K562 (cell line): ENCODE results near the gene NRTN. TPM values are rescaled to one million over a fixed set of nuclear protein-coding genes. Genes with fewer than 3 reads are reported as not detected.

ENCODE experiments used
- ATAC-seq: fragments of 200-7000 bp; cut with Tn5 transposase; 3 replicates; pipeline ENCODE4 v1.9.1; 2020; ENCODE audit warnings: moderate library complexity
- BruUV-seq: library from RNA; stranded (reverse); fragments of 400-500 nt; replicated peaks from 2 replicates; lab custom pipeline; 2021; lab: Mats Ljungman, UMichigan
- CTCF ChIA-PET: fragments of 300-600 bp; formaldehyde crosslinking; extraction: SDS; loops from one replicate; lab custom pipeline; 2021; ENCODE audit warnings: low intra/inter-chr PET ratio; lab: Yijun Ruan, JAX
- POLR2A ChIA-PET: fragments of 300-600, 350-650 bp; sonication (Branson Sonifier 250); formaldehyde crosslinking; extraction: SDS; loops from one replicate; lab custom pipeline; 2021; ENCODE audit warnings: antibody characterized with exemption, inconsistent platforms; lab: Yijun Ruan, JAX
- DNase-seq, 4 experiments: peaks; one replicate each; pipeline versions ENCODE4 v3.0.0 to v3.0.0-alpha.2; 2011 to 2018; ENCODE audit warnings: low spot score in 3 of 4, mixed read lengths in 3 of 4; ENCODE audit errors: extremely low read depth in 1 of 4
- FAIRE-seq: peaks from 2 replicates; lab custom pipeline; 2011; peaks lifted over from hg19 to GRCh38; lab: Jason Lieb, UNC
- H2AFZ ChIP-seq: 2 replicates; pipeline ENCODE4 v1.6.0; 2011; ENCODE audit warnings: low read depth, low read length, control low read depth, inconsistent platforms
- H3K27ac ChIP-seq: fragments of 200-600 bp; 3 replicates; pipeline ENCODE4 v1.8.0; 2011; ENCODE audit warnings: low read depth, mild to moderate bottlenecking, control low read depth, inconsistent platforms, low read length, moderate library complexity, mixed read lengths; ENCODE audit errors: extremely low read depth
- H3K27me3 ChIP-seq, 2 experiments: fragments of 300-600 bp in 1 of 2; 2 replicates in 1 of 2; 3 replicates in 1 of 2; pipeline versions ENCODE4 v1.6.0 to v1.8.0; 2011; ENCODE audit warnings: inconsistent platforms in 2 of 2, low read length in 2 of 2, mild to moderate bottlenecking in 1 of 2, mixed read lengths in 1 of 2, moderate library complexity in 1 of 2; ENCODE audit not compliant: control insufficient read depth in 2 of 2, insufficient read depth in 2 of 2
- H3K36me3 ChIP-seq: fragments of 300-600 bp; 3 replicates; pipeline ENCODE4 v1.8.0; 2011; ENCODE audit warnings: mild to moderate bottlenecking, low read length, inconsistent platforms; ENCODE audit not compliant: control insufficient read depth, insufficient read depth
- H3K4me1 ChIP-seq, 2 experiments: fragments of 200-600 bp in 1 of 2; replicated peaks in 1 of 2; 2 replicates in 1 of 2; 3 replicates in 1 of 2; pipeline versions ENCODE4 v1.5.1 to v1.8.0; 2011; ENCODE audit warnings: inconsistent platforms in 2 of 2, low read length in 2 of 2, mild to moderate bottlenecking in 1 of 2, mixed read lengths in 1 of 2, moderate library complexity in 1 of 2; ENCODE audit not compliant: control insufficient read depth in 2 of 2, insufficient read depth in 2 of 2
- H3K4me2 ChIP-seq: 2 replicates; pipeline ENCODE4 v1.6.1; 2011; ENCODE audit warnings: low read length, control low read depth, inconsistent platforms, mixed read lengths; ENCODE audit not compliant: insufficient read depth
- H3K4me3 ChIP-seq: fragments of 200-600 bp; sonication (generic), shearing (Covaris generic); 2 replicates; pipeline ENCODE4 v1.5.1; 2016; ENCODE audit warnings: control low read depth, inconsistent platforms
- H3K79me2 ChIP-seq: fragments of 200-600 bp; 3 replicates; pipeline ENCODE4 v1.8.0; 2011; ENCODE audit warnings: low read length, inconsistent platforms; ENCODE audit not compliant: control insufficient read depth, insufficient read depth
- H3K9ac ChIP-seq, 2 experiments: 2 replicates each; pipeline versions ENCODE4 v1.6.0 to v1.6.1; 2011; ENCODE audit warnings: low read depth in 2 of 2, low read length in 2 of 2, control low read depth in 1 of 2, inconsistent platforms in 1 of 2, mild to moderate bottlenecking in 1 of 2, mixed read lengths in 1 of 2; ENCODE audit not compliant: insufficient read depth in 1 of 2
- H3K9me1 ChIP-seq: one replicate; pipeline ENCODE4 v1.6.0; 2011; ENCODE audit warnings: inconsistent platforms, mild to moderate bottlenecking, low read length, moderate library complexity; ENCODE audit not compliant: control insufficient read depth, insufficient read depth
- H3K9me3 ChIP-seq: replicated peaks from 2 replicates; pipeline ENCODE4 v1.5.1; 2011; ENCODE audit warnings: low read depth, low read length, inconsistent platforms; ENCODE audit not compliant: control insufficient read depth, insufficient read depth
- H4K20me1 ChIP-seq: replicated peaks from 2 replicates; pipeline ENCODE4 v1.6.1; 2011; ENCODE audit warnings: low read length, inconsistent platforms, mixed read lengths; ENCODE audit not compliant: control insufficient read depth, insufficient read depth
- ARID1B ChIP-seq: fragments of 450-650 bp; IDR thresholded peaks from 2 replicates; pipeline ENCODE4 v1.6.1; 2016; ENCODE audit warnings: antibody characterized with exemption, mild to moderate bottlenecking, inconsistent platforms
- ARNT ChIP-seq, 2 experiments: fragments of 450-650 bp; IDR thresholded peaks; 2 replicates each; pipeline ENCODE4 v1.6.1; 2016; ENCODE audit warnings: mild to moderate bottlenecking in 1 of 2
- CREB1 ChIP-seq, 2 experiments: sonication (generic) in 1 of 2; formaldehyde crosslinking in 1 of 2; IDR thresholded peaks; 2 replicates each; pipeline versions ENCODE4 v1.6.1 to v1.8.0; 2012 to 2022; ENCODE audit warnings: inconsistent platforms in 1 of 2, mild to moderate bottlenecking in 1 of 2, missing genetic modification reagents in 1 of 2, moderate library complexity in 1 of 2
- DDX20 ChIP-seq: fragments of 450-650 bp; IDR thresholded peaks from 2 replicates; pipeline ENCODE4 v1.6.1; 2016; ENCODE audit warnings: missing genetic modification characterization, low read depth, mild to moderate bottlenecking, missing compliant biosample characterization, moderate library complexity
- FOXA3 ChIP-seq, 2 experiments: fragments of 450-650 bp in 1 of 2; sonication (generic) in 1 of 2; formaldehyde crosslinking; IDR thresholded peaks in 1 of 2; conservative IDR thresholded peaks in 1 of 2; 2 replicates each; pipeline versions ENCODE4 v1.4.0 to v1.8.0; 2020 to 2022; ENCODE audit warnings: mild to moderate bottlenecking in 2 of 2, missing genetic modification reagents in 1 of 2
- GABPA ChIP-seq: fragments of 200-800 bp; sonication (Bioruptor generic); conservative IDR thresholded peaks from 2 replicates; pipeline ENCODE4 v1.6.1; 2016; ENCODE audit warnings: low read depth, missing genetic modification characterization, missing compliant biosample characterization
- HCFC1 ChIP-seq: IDR thresholded peaks from 2 replicates; pipeline ENCODE4 v1.6.1; 2012; ENCODE audit warnings: low read depth, low read length, improper control_type of control experiment
- HLTF ChIP-seq: fragments of 450-650 bp; IDR thresholded peaks from 2 replicates; pipeline ENCODE4 v1.6.1; 2016
- MTF1 ChIP-seq: fragments of 250-450 bp; sonication (Bioruptor Pico); IDR thresholded peaks from 2 replicates; pipeline ENCODE4 v1.9.0; 2021; ENCODE audit warnings: moderate library complexity, mild to moderate bottlenecking, inconsistent platforms, borderline replicate concordance
- NBN ChIP-seq: fragments of 450-650 bp; IDR thresholded peaks from 2 replicates; pipeline ENCODE4 v1.6.1; 2016; ENCODE audit warnings: low read depth, mild to moderate bottlenecking
- NCOA1 ChIP-seq: fragments of 450-650 bp; IDR thresholded peaks from 2 replicates; pipeline ENCODE4 v1.6.1; 2016; ENCODE audit warnings: low read depth
- NFRKB ChIP-seq: fragments of 450-650 bp; IDR thresholded peaks from 2 replicates; pipeline ENCODE4 v1.6.1; 2016; ENCODE audit warnings: low read depth
- PCBP1 ChIP-seq: fragments of 200-400 bp; formaldehyde crosslinking; IDR thresholded peaks from 2 replicates; pipeline ENCODE4 v1.6.1; 2018; ENCODE audit warnings: mild to moderate bottlenecking, low read depth, low read length; ENCODE audit not compliant: poor library complexity, severe bottlenecking
- RBM22 ChIP-seq: fragments of 200-400 bp; formaldehyde crosslinking; IDR thresholded peaks from 2 replicates; pipeline ENCODE4 v1.6.1; 2018; ENCODE audit warnings: low read length, low read depth; ENCODE audit not compliant: poor library complexity, severe bottlenecking
- TRIM28 ChIP-seq: fragments of 450-650 bp; IDR thresholded peaks from 2 replicates; pipeline ENCODE4 v1.6.1; 2017
- ZC3H4 ChIP-seq: sonication (generic); formaldehyde crosslinking; IDR thresholded peaks from 2 replicates; pipeline ENCODE4 v1.9.0; 2021; ENCODE audit warnings: missing genetic modification reagents, borderline replicate concordance
- ZNF263 ChIP-seq: sonication (generic); formaldehyde crosslinking; IDR thresholded peaks from 2 replicates; pipeline ENCODE4 v1.8.0; 2022; ENCODE audit warnings: mild to moderate bottlenecking, missing genetic modification reagents, borderline replicate concordance
- ZNF347 ChIP-seq: fragments of 450-650 bp; formaldehyde crosslinking; IDR thresholded peaks from 2 replicates; pipeline ENCODE4 v1.4.0; 2020; ENCODE audit warnings: low read depth, mild to moderate bottlenecking, moderate library complexity
- ZNF589 ChIP-seq: fragments of 200-800 bp; sonication (Bioruptor generic); IDR thresholded peaks from 2 replicates; pipeline ENCODE4 v1.6.1; 2016; ENCODE audit warnings: low read depth, missing genetic modification characterization, missing compliant biosample characterization
- WGBS: fragments of 100-300 bp; shearing (Covaris generic); methylation state at CpG from one replicate; pipeline ENCODE4 v1.1.6; 2016; ENCODE audit warnings: low coverage, mixed read lengths; ENCODE audit not compliant: insufficient coverage; ENCODE audit errors: missing lambda C conversion rate; 5-methylcytosine and 5-hydroxymethylcytosine counted together
- in situ Hi-C: fragments of 300-500 bp; cut with MboI; formaldehyde crosslinking; loops from 4 replicates; pipeline ENCODE4 v1.15.0; 2018; ENCODE audit warnings: inconsistent platforms, mixed read lengths
- intact Hi-C: fragments of 100-400 bp; cut with micrococcal nuclease; formaldehyde crosslinking; loops from 2 replicates; pipeline ENCODE4 v1.14.2; 2022
- polyA plus RNA-seq, 8 experiments: library from polyadenylated mRNA; depleted of rRNA in 4 of 8; stranded (reverse) in 5 of 8; unstranded in 3 of 8; fragments of >200 nt; fragmentation: Nextera tagmentation in 2 of 8; fragmentation: Illumina TruSeq in 1 of 8; extraction: Ambion mirVana in 2 of 8; extraction: Trizol in 1 of 8; gene quantifications; 2 replicates each; pipeline versions ENCODE4 v1.2.1 to v1.2.3, GENCODE V29; 2011 to 2014; ENCODE audit warnings: inconsistent platforms in 1 of 8, missing spikeins in 1 of 8
- total RNA-seq, 7 experiments: library from RNA; depleted of rRNA in 6 of 7; stranded (reverse); fragments of >200 nt in 6 of 7; fragmentation: Illumina TruSeq in 2 of 7; extraction: Trizol in 2 of 7; gene quantifications; 2 replicates each; pipeline versions ENCODE4 v1.2.1 to v1.2.3, GENCODE V29; 2011 to 2021; ENCODE audit warnings: low replicate concordance in 1 of 7

Gene NRTN
- total and polyA plus RNA-seq, 9 of the 15 experiments (the other 6 are each of a cell fraction or from before 2014, with no cell fraction given) = 0.62 to 8.1 (median 1.6) TPM; not detected in 2

DNA sequence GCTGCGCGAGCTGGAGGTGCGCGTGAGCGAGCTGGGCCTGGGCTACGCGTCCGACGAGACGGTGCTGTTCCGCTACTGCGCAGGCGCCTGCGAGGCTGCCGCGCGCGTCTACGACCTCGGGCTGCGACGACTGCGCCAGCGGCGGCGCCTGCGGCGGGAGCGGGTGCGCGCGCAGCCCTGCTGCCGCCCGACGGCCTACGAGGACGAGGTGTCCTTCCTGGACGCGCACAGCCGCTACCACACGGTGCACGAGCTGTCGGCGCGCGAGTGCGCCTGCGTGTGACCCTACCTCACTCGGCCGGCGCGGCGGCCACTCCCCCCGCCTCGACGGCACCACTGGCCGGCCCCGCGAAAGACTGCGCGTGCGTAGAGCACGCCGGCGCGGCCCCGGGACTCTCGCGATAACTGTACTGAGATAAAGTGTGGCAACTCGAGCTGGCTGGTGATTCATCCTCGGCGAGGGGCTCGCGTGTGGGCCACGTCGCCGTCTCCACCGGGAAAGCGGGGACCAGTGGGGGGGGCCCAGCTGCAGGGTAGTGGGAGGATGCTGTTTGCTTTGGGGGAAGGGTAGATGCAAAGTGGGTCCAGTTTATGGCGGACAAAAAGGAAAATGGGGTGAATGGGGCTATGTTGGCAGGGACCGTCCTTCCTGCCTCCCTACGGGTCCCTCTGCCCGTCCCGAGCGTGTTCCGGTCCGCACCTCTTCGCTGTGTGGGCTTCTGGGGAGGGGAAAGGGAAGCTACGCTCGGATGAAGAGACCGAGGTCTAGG is 23.2 kb downstream of the NRTN start (continued):
- no peak for TF ChIP-seq ZNF347 (CRISPR knock-in tag)
- TF ChIP-seq MTF1 (CRISPR knock-in tag) = no peak
- TF ChIP-seq ZNF263 (CRISPR knock-in tag) = no peak; the same call in 1 of the 2 replicates

DNA sequence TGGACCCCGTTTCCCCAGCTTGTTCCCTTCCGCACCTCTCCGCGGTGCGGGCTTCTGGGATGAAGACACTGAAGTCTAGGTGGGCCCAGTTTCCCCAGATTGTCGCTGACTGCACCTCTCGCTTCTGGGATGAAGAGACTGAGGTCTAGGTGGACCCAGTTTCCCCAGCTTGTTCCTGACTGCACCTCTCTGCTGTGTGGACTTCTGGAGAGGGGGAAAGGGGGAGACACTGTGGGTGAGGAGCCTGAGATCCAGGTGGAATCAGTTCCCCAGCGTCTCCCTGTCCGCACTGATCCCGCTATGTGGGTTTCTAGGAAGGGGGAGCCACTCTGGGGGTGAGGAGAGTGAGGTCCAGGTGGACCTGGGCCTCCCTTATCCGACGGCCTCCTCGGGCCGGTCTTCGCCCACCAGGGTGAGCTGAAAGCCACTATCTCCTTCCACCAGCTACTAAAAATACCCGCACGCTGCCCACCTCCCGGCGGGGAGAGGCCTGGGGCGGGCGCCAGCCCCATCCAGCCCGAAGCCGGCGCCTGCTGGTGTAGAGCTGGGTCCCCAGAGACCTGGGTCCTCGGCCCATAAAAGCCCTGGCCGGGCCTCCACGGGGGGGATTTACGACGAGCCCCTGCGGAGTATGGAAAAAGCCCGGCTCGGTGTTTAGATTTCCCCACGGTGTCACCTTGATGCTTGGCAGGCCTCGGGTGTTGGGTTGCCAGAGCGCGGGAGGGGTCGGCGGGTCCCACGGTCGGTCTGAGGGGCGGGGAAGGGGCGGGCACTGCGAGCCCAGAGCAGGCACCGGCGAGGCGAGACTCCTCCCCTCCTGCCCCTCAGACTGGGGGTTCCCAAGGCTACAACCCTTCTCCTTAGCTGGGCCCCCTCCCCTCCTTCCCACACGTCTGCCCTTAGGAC is 24.0 kb downstream of the NRTN start:
- Histone ChIP-seq H3K27ac (peak overlapping the region; percentile 96), H3K9me3 (no peaks in the 10 kb centered on the region), H3K4me1 (peaks cover 6 to 63% of the 10 kb centered on the region in 2 experiments; a peak in 4 of 5 replicates), H3K36me3 (no peaks in the 10 kb centered on the region), H3K4me2 (peak overlapping the region; percentile 98), H3K9me1 (peaks cover 3% of the 10 kb centered on the region), H3K4me3 (peak overlapping the region; percentile 59), H4K20me1 (no peaks in the 10 kb centered on the region; the same call in 1 of the 2 replicates), H3K27me3 (peaks cover 2 to 7% of the 10 kb centered on the region in 2 experiments; a peak in 3 of 5 replicates), H3K9ac (peak overlapping the region; percentile 93 to 97), H2AFZ (peak overlapping the region; percentile 94), H3K79me2 (peaks cover 4% of the 10 kb centered on the region; the same call in 1 of the 3 replicates)
- ChIA-PET CTCF (no interaction called here), POLR2A (interaction anchor here (0.6 to 2.2 kb wide), 22 partner anchors 9 to 448 kb away, joined by 3 to 16 read pairs (median 5); partner anchors contain the start of genes DUS3L, FUT3, FUT6 and NDUFA11)
- peak in 3 of 4 experiments; percentile 34 to 50 (median 45) for DNase-seq
- 33% methylated on average over 27 of the region's 47 CpGs for WGBS
- intact Hi-C loops (no loop called here), in situ Hi-C loops (no loop called here)
- TSS peak; percentile 98 for BruUV-seq
- peak; percentile 9 for ATAC-seq
- FAIRE-seq = no peak
- TF ChIP-seq ZNF589 (0 out of 2 replicates have a peak, but pooled peaks have one; percentile 19), ARNT (IDR thresholded peaks at IDR 0.05) (0 out of 4 replicates have a peak, but pooled peaks of 1 of the 2 experiments have one; percentile 39), ARID1B (no peak; the same call in 1 of the 2 replicates), ZC3H4 (CRISPR knock-in tag) (peak; percentile 96; the same call in 1 of the 2 replicates), NFRKB (peak; percentile 63; the same call in 1 of the 2 replicates), GABPA (0 out of 2 replicates have a peak, but pooled peaks have one; percentile 41), RBM22 (peak; percentile 52), HLTF (0 out of 2 replicates have a peak, but pooled peaks have one; percentile 0), TRIM28 (0 out of 2 replicates have a peak, but pooled peaks have one; percentile 8), NCOA1 (peak; percentile 53; the same call in 1 of the 2 replicates), PCBP1 (peak; percentile 31), CREB1 (IDR thresholded peaks at IDR 0.05) (no peak), CREB1 (CRISPR knock-in tag; IDR thresholded peaks at IDR 0.05) (no peak), HCFC1 (no peak), DDX20 (tag) (no peak), FOXA3 (CRISPR knock-in tag; conservative IDR thresholded peaks at IDR 0.05 in 1 of 2, IDR thresholded peaks at IDR 0.05 in 1 of 2) (0 out of 4 replicates have a peak, but pooled peaks of 1 of the 2 experiments have one; percentile 4), NBN (peak; percentile 27; the same call in 1 of the 2 replicates)
